IPS-11a (cell line): ENCODE measurements around the gene FHOD3.

Experiments used
- H3K4me3 ChIP-seq: one replicate; pipeline ENCODE4 v1.5.1; 2013; ENCODE audit warnings: low read depth, low read length, control low read depth

FHOD3 gene

GRCh38 chr18:36724169-36724568, 426.7 kb downstream of the FHOD3 start:
- H3K4me3 ChIP-seq: no peak overlapping the region

- H3K4me3 ChIP-seq: no peak overlapping the region
These were observed 427.1 kb downstream of the FHOD3 start for GRCh38 chr18:36724591-36725001.

DNA sequence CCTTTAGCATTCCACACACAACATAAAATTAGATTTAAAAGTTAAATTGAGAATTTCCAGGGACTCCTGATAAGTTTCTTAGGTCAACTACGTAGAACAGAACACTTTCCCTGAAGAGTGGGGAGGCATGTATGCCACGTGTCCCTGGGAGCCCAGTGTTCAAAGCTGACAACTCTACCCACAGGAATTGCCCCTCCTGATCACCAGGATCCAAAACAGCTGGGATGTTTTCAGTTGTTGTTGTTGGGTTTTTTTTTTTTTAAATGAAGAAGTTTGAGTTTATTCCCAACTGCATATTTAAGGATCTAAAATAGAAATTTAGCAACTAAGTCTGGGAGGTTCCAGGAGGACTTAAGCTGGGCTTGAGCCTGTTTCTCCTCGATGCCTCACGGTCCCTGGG, 430.8 kb downstream of the FHOD3 start:
- H3K4me3 ChIP-seq: no peak overlapping the region

DNA sequence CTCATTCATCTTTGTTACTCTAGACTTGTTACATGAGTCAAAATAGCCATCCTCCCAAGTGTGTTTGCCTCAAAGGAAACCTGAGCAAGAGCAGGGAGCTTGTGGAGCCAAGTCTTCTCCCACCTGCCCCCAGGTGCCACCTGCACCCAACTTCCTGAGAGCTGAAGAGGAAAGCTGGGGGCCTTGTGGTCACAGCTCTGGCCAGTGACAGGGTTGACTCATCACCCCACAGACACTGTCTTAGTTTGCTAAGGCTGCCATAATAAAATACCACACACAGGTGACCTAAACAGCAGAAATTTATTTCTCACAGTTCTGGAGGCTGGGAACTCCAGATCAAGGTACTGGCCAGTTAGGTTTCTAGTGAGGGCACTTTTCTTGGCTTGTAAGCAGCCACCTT, 431.7 kb downstream of the FHOD3 start:
- no peak overlapping the region for H3K4me3 ChIP-seq

- H3K4me3 ChIP-seq: no peak overlapping the region
These were observed 434.8 kb downstream of the FHOD3 start for GRCh38 chr18:36732264-36732663.

- H3K4me3 ChIP-seq: no peak overlapping the region
These were observed 435.6 kb downstream of the FHOD3 start for GRCh38 chr18:36733150-36733549.

DNA sequence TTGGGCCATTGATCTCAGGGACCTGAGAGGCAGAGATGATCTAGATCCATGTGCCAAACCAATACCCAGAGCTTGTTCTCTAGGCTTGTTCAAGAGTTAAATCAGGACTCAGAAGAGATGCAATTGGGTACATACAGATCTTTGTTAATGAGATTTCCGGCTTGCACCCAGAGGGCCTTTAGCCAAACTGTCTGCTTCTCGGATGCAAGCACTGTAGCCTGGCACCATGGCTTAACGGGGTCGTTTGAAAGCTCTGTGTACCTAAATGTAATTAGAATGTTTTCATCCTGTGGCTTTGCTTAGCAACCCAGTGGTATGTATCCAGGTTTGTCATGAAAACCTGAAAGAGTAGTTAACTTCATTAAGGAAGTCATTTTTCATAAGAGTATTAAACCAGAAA, 437.1 kb downstream of the FHOD3 start:
- H3K4me3 ChIP-seq: no peak overlapping the region

DNA sequence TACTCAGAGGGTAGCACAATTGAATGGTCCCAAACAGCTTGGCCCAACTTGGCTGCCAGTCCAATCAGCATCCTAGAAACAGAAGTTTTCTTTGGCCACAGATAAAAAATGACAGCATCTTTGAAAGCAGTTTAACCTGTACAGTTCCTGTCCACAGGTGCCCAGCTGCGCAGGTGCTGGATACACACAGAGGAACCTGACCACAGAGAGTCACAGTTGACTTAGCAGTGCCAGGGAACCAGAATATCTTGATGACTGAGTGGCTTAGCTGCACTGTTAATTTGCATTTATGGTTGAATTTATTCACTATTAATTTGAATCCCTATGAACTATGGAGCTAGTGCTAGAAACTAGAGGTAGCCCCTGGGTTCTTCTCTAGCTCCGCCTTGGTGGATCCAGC, 437.6 kb downstream of the FHOD3 start:
- no peak overlapping the region for H3K4me3 ChIP-seq

GRCh38 chr18:36736094-36736493, 438.6 kb downstream of the FHOD3 start:
- no peak overlapping the region for H3K4me3 ChIP-seq

DNA sequence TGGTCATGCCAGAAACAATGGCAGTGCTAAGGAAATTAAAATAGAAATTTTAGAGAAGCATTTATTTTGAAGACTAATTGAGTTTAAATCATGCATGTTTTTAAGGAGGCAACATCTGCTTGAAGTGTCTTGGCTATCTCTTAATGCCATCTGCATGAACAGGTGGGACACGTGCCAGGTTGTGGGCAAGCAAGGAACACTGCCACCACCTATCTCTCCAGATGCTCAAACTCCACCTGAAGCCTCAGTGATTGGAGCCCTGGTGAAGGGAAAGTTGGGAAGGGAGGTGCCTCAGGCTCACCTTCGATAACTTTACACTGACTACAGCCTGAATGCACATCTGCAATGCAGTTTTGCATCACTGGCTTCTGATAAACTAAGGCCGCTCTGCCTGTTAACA, 439.8 kb downstream of the FHOD3 start:
- H3K4me3 ChIP-seq: no peak overlapping the region

DNA sequence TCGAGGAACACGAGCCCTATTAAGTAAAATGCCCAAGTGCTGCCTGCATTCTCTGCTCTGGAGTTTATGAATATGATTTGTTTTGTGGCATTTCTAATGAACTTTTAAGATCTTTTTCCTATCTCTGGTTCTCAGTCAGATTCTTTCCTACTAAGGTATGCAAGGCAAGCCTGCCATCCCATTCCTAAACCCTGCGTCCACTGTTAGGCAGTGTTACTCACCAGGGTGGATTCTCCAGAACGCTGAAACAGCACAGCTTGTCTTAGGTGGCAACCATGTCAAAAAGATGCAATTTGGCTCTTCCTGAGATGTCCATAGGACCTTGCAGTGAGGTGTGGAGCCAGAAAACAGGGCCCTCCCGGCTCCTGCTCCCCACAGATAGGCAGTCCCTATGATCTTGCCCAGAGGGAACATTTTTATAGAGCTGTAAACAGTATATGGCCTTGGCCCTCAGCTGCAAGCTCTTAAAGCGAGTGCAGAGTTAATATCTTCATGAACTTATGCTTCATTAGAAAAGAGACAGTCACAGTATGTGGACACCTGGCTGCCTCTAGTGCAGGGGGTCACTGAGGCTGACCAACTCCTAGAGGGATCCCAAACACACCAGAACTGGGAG, 446.9 kb downstream of the FHOD3 start:
- H3K4me3 ChIP-seq: no peak overlapping the region

DNA sequence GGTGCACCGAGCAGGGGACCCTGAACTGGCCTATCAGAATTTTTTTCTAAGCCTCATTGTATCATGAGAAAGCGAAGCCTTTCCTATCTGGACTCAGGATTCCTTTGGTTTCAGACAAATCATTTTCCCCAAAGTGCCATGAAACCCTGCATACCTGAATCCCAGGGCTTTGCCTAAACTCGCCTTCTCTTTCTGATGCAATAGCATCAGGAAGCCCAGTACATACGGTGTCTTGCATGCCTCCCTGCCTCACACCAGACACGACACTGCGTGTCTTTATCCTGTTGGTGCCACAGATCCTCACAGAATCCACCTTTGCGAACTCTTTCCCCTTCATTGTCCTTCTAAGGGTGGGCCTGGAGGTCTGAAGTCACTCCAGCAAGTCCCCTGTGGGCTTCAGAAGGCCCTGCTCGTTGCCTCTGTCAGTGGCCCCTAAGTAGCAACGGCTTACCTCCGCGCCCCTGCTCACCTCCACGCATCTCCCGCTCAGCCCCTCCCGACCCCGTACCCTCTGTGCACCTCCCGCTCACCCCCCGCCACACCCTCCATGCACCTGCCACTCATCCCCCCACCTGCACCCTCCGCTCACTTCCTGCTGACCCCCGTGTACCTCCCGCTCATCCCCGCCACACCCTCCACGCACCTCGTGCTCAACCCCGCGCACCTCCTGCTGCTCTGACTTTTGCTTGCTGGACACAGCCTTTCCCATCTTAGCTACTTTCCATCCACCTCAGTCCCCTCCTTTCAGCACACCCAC, 447.9 kb downstream of the FHOD3 start:
- no peak overlapping the region for H3K4me3 ChIP-seq

DNA sequence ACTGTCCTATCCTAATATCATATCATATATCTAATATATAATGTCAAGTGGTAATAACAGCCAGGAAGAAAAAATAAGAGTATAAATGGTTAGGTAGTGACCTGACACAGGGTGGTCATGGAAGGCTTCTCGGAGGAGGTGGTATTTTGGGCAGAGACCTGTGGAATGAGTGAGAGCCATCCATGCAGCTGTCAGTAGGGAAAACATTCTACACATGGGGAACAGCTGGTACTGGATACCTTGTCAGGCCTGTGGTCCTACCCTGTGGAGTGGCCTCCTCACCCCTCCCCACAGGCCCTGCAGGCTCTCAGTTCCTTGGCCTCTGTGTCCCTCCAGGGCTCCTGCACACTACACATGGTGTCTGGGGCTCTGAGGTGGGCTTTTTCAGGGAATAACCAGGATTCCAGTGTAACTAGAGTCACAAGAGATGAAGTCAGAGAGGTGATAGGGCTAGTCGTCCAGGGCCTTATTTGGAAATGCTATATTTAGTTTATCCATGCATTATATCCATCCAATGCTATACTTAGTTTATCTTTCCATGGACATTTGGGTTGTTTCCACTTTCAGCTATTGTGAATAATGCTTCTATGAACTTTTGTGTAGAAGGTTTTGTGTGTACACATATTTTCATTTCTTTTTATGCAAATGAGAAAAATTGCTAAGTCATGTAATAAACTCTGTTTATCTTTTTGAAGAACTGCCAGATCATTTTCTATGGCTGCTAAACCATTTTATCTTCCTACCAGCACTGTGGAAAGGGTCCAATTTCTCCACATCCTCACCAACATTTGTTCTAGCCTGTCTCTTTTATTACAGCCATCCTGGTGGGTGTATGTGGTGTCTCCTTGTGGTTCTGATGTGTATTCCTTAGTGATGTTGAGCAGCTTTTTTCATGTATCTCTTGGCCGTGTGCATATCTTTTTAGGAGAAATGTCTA, 455.7 kb downstream of the FHOD3 start:
- no peak overlapping the region for H3K4me3 ChIP-seq

DNA sequence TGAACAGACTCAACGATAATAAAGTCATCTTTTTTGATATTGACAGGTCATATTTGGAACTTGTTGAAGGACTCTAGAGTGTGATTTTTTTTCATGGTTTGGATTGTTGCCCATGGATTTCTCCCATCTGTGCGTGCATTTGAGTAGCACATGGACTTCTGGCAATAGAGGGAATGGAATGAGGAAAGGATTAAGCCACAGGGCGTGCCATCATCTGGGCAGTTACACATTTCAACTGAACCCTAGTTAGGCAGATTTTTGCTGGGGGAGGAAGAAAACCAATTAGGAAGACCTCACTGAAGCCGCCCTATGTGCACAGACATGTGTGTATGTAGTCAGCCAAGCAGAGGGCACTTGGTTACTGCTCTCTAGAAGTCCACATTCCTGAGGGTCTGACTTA, 458.7 kb downstream of the FHOD3 start:
- no peak overlapping the region for H3K4me3 ChIP-seq

DNA sequence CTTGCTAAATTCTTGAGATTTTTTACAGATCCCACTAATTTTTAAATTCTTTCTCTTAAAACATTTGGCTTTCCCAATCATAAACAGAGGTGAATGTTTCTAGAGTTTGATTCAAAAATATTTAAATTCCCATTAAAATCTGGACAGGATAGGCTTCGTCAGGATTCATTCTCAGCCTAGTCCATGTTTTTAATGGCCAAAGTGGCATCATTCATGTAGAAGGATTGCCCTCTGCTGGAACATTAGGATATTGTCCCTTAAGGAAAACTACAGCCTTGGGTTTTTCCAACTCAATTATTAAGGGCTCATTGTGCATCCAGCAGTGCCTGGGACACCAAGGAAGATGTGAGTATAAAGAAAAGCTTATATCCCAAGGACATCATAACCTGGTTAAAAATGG, 459.6 kb downstream of the FHOD3 start:
- H3K4me3 ChIP-seq: no peak overlapping the region

DNA sequence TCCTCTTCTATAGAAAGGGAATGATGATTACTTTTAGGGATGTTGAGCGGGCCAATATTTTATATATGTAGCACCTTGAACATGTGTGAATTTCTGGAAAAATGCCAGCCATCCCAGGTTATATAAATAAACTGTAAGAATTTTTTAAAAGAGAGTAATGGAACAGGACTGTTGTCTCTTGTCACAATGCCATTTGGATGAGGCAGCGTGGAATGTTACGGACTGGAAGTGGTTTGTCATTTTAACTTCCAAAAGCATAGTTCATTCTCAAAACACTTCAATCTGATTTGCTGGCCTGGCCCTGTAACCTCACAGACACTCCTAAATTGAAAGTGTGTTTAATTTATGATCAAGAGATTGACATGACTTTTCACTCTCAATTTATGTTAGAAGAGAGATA, 460.5 kb downstream of the FHOD3 start:
- H3K4me3 ChIP-seq: no peak overlapping the region

- H3K4me3 ChIP-seq: no peak overlapping the region
These were observed 461.1 kb downstream of the FHOD3 start for GRCh38 chr18:36758623-36759022.

- no peak overlapping the region for H3K4me3 ChIP-seq
These were observed 461.8 kb downstream of the FHOD3 start for GRCh38 chr18:36759167-36759776.

DNA sequence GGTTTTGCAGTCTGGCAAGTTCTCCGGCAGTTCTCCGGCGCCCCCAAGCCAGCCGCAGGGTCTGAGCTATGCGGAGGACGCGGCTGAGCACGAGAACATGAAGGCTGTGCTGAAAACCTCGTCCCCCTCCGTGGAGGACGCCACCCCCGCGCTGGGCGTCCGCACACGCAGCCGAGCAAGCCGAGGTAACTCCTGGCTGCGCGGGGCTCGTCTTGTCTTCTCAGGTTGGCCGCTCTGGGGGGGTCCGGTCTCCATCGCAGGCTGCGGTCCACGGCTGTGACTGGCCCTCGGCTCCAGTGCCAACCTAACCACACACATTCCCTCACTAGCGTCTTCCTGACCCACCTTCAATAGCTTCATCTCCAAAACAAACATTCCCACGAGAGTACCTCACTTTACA, 463.1 kb downstream of the FHOD3 start:
- H3K4me3 ChIP-seq: no peak overlapping the region

GRCh38 chr18:36761186-36761698, 463.7 kb downstream of the FHOD3 start:
- no peak overlapping the region for H3K4me3 ChIP-seq

- no peak overlapping the region for H3K4me3 ChIP-seq
These were observed 464.6 kb downstream of the FHOD3 start for GRCh38 chr18:36762074-36762473.
